K562 (cell line): ENCODE data around the gene BIRC7. TPM values are rescaled to one million over a fixed set of nuclear protein-coding genes. Genes with fewer than 3 reads are reported as not detected.

ENCODE experiments used
- ATAC-seq: fragments of 200-7000 bp; cut with Tn5 transposase; 3 replicates; pipeline ENCODE4 v1.9.1; 2020; ENCODE audit warnings: moderate library complexity
- BruUV-seq: library from RNA; stranded (reverse); fragments of 400-500 nt; replicated peaks from 2 replicates; lab custom pipeline; 2021; lab: Mats Ljungman, UMichigan
- CTCF ChIA-PET: fragments of 300-600 bp; formaldehyde crosslinking; extraction: SDS; loops from one replicate; lab custom pipeline; 2021; ENCODE audit warnings: low intra/inter-chr PET ratio; lab: Yijun Ruan, JAX
- POLR2A ChIA-PET: fragments of 300-600, 350-650 bp; sonication (Branson Sonifier 250); formaldehyde crosslinking; extraction: SDS; loops from one replicate; lab custom pipeline; 2021; ENCODE audit warnings: antibody characterized with exemption, inconsistent platforms; lab: Yijun Ruan, JAX
- DNase-seq, 4 experiments: peaks; one replicate each; pipeline versions ENCODE4 v3.0.0 to v3.0.0-alpha.2; 2011 to 2018; ENCODE audit warnings: low spot score in 3 of 4, mixed read lengths in 3 of 4; ENCODE audit errors: extremely low read depth in 1 of 4
- FAIRE-seq: peaks from 2 replicates; lab custom pipeline; 2011; peaks lifted over from hg19 to GRCh38; lab: Jason Lieb, UNC
- H2AFZ ChIP-seq: 2 replicates; pipeline ENCODE4 v1.6.0; 2011; ENCODE audit warnings: low read depth, low read length, control low read depth, inconsistent platforms
- H3K27ac ChIP-seq: fragments of 200-600 bp; 3 replicates; pipeline ENCODE4 v1.8.0; 2011; ENCODE audit warnings: low read depth, mild to moderate bottlenecking, control low read depth, inconsistent platforms, low read length, moderate library complexity, mixed read lengths; ENCODE audit errors: extremely low read depth
- H3K27me3 ChIP-seq, 2 experiments: fragments of 300-600 bp in 1 of 2; 2 replicates in 1 of 2; 3 replicates in 1 of 2; pipeline versions ENCODE4 v1.6.0 to v1.8.0; 2011; ENCODE audit warnings: inconsistent platforms in 2 of 2, low read length in 2 of 2, mild to moderate bottlenecking in 1 of 2, mixed read lengths in 1 of 2, moderate library complexity in 1 of 2; ENCODE audit not compliant: control insufficient read depth in 2 of 2, insufficient read depth in 2 of 2
- H3K36me3 ChIP-seq: fragments of 300-600 bp; 3 replicates; pipeline ENCODE4 v1.8.0; 2011; ENCODE audit warnings: mild to moderate bottlenecking, low read length, inconsistent platforms; ENCODE audit not compliant: control insufficient read depth, insufficient read depth
- H3K4me1 ChIP-seq, 2 experiments: fragments of 200-600 bp in 1 of 2; replicated peaks in 1 of 2; 2 replicates in 1 of 2; 3 replicates in 1 of 2; pipeline versions ENCODE4 v1.5.1 to v1.8.0; 2011; ENCODE audit warnings: inconsistent platforms in 2 of 2, low read length in 2 of 2, mild to moderate bottlenecking in 1 of 2, mixed read lengths in 1 of 2, moderate library complexity in 1 of 2; ENCODE audit not compliant: control insufficient read depth in 2 of 2, insufficient read depth in 2 of 2
- H3K4me2 ChIP-seq: 2 replicates; pipeline ENCODE4 v1.6.1; 2011; ENCODE audit warnings: low read length, control low read depth, inconsistent platforms, mixed read lengths; ENCODE audit not compliant: insufficient read depth
- H3K4me3 ChIP-seq: fragments of 200-600 bp; sonication (generic), shearing (Covaris generic); 2 replicates; pipeline ENCODE4 v1.5.1; 2016; ENCODE audit warnings: control low read depth, inconsistent platforms
- H3K79me2 ChIP-seq: fragments of 200-600 bp; 3 replicates; pipeline ENCODE4 v1.8.0; 2011; ENCODE audit warnings: low read length, inconsistent platforms; ENCODE audit not compliant: control insufficient read depth, insufficient read depth
- H3K9ac ChIP-seq, 2 experiments: 2 replicates each; pipeline versions ENCODE4 v1.6.0 to v1.6.1; 2011; ENCODE audit warnings: low read depth in 2 of 2, low read length in 2 of 2, control low read depth in 1 of 2, inconsistent platforms in 1 of 2, mild to moderate bottlenecking in 1 of 2, mixed read lengths in 1 of 2; ENCODE audit not compliant: insufficient read depth in 1 of 2
- H3K9me1 ChIP-seq: one replicate; pipeline ENCODE4 v1.6.0; 2011; ENCODE audit warnings: inconsistent platforms, mild to moderate bottlenecking, low read length, moderate library complexity; ENCODE audit not compliant: control insufficient read depth, insufficient read depth
- H3K9me3 ChIP-seq: replicated peaks from 2 replicates; pipeline ENCODE4 v1.5.1; 2011; ENCODE audit warnings: low read depth, low read length, inconsistent platforms; ENCODE audit not compliant: control insufficient read depth, insufficient read depth
- H4K20me1 ChIP-seq: replicated peaks from 2 replicates; pipeline ENCODE4 v1.6.1; 2011; ENCODE audit warnings: low read length, inconsistent platforms, mixed read lengths; ENCODE audit not compliant: control insufficient read depth, insufficient read depth
- ASH1L ChIP-seq: fragments of 450-650 bp; IDR thresholded peaks from 2 replicates; pipeline ENCODE4 v1.6.1; 2018; ENCODE audit warnings: borderline replicate concordance, mild to moderate bottlenecking, low read depth; ENCODE audit not compliant: partially characterized antibody
- PTRF ChIP-seq: fragments of 450-650 bp; IDR thresholded peaks from 2 replicates; pipeline ENCODE4 v1.6.1; 2016; ENCODE audit warnings: mild to moderate bottlenecking, missing genetic modification characterization, missing compliant biosample characterization
- PYGO2 ChIP-seq: fragments of 450-650 bp; IDR thresholded peaks from 2 replicates; pipeline ENCODE4 v1.6.1; 2016; ENCODE audit warnings: mild to moderate bottlenecking, missing genetic modification characterization, moderate library complexity, missing compliant biosample characterization
- TAF15 ChIP-seq: fragments of 200-400 bp; formaldehyde crosslinking; IDR thresholded peaks from 2 replicates; pipeline ENCODE4 v1.6.1; 2017; ENCODE audit warnings: mild to moderate bottlenecking, low read depth, low read length, moderate library complexity
- TGIF2 ChIP-seq: sonication (generic); formaldehyde crosslinking; IDR thresholded peaks from 2 replicates; pipeline ENCODE4 v1.8.1; 2022; ENCODE audit warnings: mild to moderate bottlenecking, missing genetic modification reagents, moderate library complexity
- ZC3H8 ChIP-seq: fragments of 450-650 bp; IDR thresholded peaks from 2 replicates; pipeline ENCODE4 v1.6.1; 2017
- WGBS: fragments of 100-300 bp; shearing (Covaris generic); methylation state at CpG from one replicate; pipeline ENCODE4 v1.1.6; 2016; ENCODE audit warnings: low coverage, mixed read lengths; ENCODE audit not compliant: insufficient coverage; ENCODE audit errors: missing lambda C conversion rate; 5-methylcytosine and 5-hydroxymethylcytosine counted together
- in situ Hi-C: fragments of 300-500 bp; cut with MboI; formaldehyde crosslinking; loops from 4 replicates; pipeline ENCODE4 v1.15.0; 2018; ENCODE audit warnings: inconsistent platforms, mixed read lengths
- intact Hi-C: fragments of 100-400 bp; cut with micrococcal nuclease; formaldehyde crosslinking; loops from 2 replicates; pipeline ENCODE4 v1.14.2; 2022
- polyA plus RNA-seq, 8 experiments: library from polyadenylated mRNA; depleted of rRNA in 4 of 8; stranded (reverse) in 5 of 8; unstranded in 3 of 8; fragments of >200 nt; fragmentation: Nextera tagmentation in 2 of 8; fragmentation: Illumina TruSeq in 1 of 8; extraction: Ambion mirVana in 2 of 8; extraction: Trizol in 1 of 8; gene quantifications; 2 replicates each; pipeline versions ENCODE4 v1.2.1 to v1.2.3, GENCODE V29; 2011 to 2014; ENCODE audit warnings: inconsistent platforms in 1 of 8, missing spikeins in 1 of 8
- total RNA-seq, 7 experiments: library from RNA; depleted of rRNA in 6 of 7; stranded (reverse); fragments of >200 nt in 6 of 7; fragmentation: Illumina TruSeq in 2 of 7; extraction: Trizol in 2 of 7; gene quantifications; 2 replicates each; pipeline versions ENCODE4 v1.2.1 to v1.2.3, GENCODE V29; 2011 to 2021; ENCODE audit warnings: low replicate concordance in 1 of 7
- TF ChIP-seq, protein P1 (sequence below): fragments of 450-650 bp; formaldehyde crosslinking; conservative IDR thresholded peaks from 2 replicates; pipeline ENCODE4 v1.4.0; 2022; ENCODE audit warnings: mild to moderate bottlenecking, missing genetic modification characterization

Gene BIRC7
- total and polyA plus RNA-seq, 9 of the 15 experiments (the other 6 are each of a cell fraction or from before 2014, with no cell fraction given), result 0.14 to 0.19 (median 0.16) TPM; not detected in 5

DNA sequence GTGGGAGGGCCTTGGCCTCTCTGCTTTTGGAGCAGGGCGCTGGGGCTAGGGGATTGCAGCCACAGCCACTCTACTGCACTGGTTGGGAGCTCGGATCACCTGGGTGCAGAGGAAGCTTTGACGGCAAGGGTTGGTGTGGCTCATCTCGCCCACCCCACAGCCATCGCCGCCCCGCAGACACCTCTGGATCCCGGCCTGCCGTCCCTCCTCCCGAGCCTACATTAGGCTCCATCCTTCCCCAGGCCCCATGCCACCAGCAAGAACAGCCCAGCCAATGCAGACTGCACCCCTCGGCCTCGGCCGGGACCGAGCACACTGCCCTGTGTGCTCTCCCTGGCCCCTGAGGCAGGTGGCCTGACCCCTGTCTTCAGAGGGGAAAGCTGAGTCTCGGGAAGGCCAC lies 24.8 kb downstream of the BIRC7 start:
- WGBS, result 14% methylated on average over 14 of the region's 15 CpGs
- Histone ChIP-seq H3K9me3 (no peaks in the 10 kb centered on the region), H3K9ac (no peak overlapping the region), H3K27me3 (peaks cover 30 to 71% of the 10 kb centered on the region in 2 experiments; a peak in 4 of 5 replicates), H3K27ac (no peak overlapping the region), H3K4me2 (no peak overlapping the region), H2AFZ (no peak overlapping the region), H3K4me1 (peaks cover 11 to 24% of the 10 kb centered on the region in 2 experiments), H3K79me2 (no peaks in the 10 kb centered on the region), H4K20me1 (0 out of 2 replicates have a peak, but pooled peaks cover 11% of the 10 kb centered on the region), H3K9me1 (no peaks in the 10 kb centered on the region), H3K4me3 (no peak overlapping the region), H3K36me3 (no peaks in the 10 kb centered on the region)
- DNase-seq, result no peak
- FAIRE-seq, result no peak
- POLR2A ChIA-PET, result interaction anchor here (0.7 kb wide), 1 partner anchor 12 kb away, joined by 3 read pairs; no protein-coding TSS in a partner anchor
- BruUV-seq, result no TSS peak
- in situ Hi-C loops, result no loop called here
- CTCF ChIA-PET, result no interaction called here
- ATAC-seq, result no peak; the same call in 2 of the 3 replicates
- TF ChIP-seq PTRF (tag) (no peak), PYGO2 (tag) (no peak), ASH1L (no peak), ZC3H8 (no peak), TAF15 (no peak), TGIF2 (no peak)
- TF ChIP-seq, protein P1, sequence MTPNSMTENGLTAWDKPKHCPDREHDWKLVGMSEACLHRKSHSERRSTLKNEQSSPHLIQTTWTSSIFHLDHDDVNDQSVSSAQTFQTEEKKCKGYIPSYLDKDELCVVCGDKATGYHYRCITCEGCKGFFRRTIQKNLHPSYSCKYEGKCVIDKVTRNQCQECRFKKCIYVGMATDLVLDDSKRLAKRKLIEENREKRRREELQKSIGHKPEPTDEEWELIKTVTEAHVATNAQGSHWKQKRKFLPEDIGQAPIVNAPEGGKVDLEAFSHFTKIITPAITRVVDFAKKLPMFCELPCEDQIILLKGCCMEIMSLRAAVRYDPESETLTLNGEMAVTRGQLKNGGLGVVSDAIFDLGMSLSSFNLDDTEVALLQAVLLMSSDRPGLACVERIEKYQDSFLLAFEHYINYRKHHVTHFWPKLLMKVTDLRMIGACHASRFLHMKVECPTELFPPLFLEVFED (CRISPR knock-in tag), result no peak
- intact Hi-C loops, result no loop called here
